ENCODE measurements around the gene SLC25A18.
"Not testable (repeated sequence)": the region's sequence is repeated elsewhere in the genome, so short reads cannot be mapped to it uniquely, and the experiment has no call there.

The SLC25A18 gene

DNA sequence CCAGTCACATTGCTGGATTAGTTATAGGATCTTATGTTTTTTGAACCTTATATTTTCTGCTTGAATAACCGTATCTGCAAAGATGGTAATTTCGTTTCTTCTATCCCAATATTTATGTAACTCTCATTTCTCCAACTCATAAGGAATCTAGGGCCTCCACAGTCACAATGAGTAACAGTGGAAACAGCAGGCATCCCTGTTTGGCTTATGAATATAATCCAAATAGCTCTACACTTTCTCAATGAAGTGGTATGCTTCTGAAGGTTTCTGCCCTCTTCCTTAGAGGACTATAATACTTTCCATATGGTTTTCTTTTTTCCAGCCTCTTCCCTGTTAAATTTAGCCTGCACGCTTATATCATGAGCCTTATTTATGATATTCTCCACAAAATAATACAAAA, 48.8 kb downstream of the SLC25A18 start:
- no peak for DNase-seq

- DNase-seq = no peak
These were observed 50.0 kb downstream of the SLC25A18 start for GRCh38 chr22:17613280-17613679.

- DNase-seq = no peak
These were observed 64.7 kb downstream of the SLC25A18 start for GRCh38 chr22:17627961-17628405.

DNA sequence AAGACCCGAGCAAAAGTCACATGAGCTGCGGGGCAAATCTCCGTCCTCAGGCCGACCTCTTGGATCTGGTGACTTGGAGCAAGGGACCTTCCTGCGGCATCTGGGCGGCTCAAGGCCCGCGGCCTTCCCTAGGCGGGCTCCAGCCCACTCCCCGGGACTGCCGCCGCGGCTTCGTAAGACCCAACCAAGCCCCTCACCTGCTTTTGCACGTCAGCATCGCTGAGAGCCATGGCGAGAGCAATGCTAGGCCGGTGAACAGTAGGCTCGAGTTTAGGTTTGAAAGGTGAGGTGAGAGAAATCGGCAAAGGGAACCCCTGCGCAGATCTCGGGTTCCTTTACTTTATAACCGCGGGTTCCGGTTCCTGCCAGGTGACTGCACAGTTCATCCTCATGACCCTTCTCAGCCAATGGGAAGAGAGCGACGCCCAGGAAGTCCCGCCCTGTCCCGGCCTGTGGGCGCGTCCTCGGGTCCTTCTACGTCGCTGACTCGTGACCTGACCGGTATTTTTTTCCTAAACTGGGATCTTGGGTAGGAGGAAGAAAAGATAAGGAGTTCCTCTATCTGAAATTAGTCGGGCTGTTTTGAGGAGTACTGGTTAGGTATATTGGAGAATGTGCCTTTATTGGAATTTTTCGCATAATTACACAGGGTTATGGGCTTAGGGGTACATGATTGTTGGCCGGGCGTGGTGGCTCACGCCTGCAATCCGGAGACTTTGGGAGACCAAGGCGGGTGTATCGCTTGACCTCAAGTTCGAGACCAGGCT, 65.3 kb downstream of the SLC25A18 start, which contains the start of gene ATP6V1E1:
TSS of gene ATP6V1E1 (minus strand) at position 344 of the 767 bp plus-strand sequence. CDS start at position 230, 114 bp downstream.
- DNase-seq = peak; percentile 95

- DNase-seq = no peak
These were observed 65.8 kb downstream of the SLC25A18 start for GRCh38 chr22:17629173-17629489.

GRCh38 chr22:17629641-17630040, 66.3 kb downstream of the SLC25A18 start:
- no peak for DNase-seq

DNA sequence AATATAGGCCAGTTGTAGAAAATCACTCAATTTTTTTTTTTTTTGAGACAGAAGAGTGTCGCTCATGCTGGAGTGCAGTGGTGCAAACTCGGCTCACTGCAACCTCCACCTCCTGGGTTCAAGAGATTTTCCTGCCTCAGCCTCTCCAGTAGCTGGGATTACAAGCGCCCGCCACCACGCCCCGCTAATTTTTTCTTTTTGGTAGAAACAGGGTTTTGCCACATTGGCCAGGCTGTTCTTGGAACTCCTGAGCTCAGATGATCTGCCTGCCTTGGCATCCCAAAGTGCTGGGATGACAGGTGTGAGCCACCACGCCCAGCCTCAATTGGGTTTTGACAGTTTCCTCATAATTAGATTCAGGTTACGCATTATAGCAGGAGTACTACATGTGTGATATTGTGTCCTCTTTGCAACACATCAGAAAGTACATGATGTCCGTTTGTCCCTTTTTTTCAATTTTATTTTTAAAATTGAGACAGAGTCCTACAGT, 67.8 kb downstream of the SLC25A18 start:
- no peak for DNase-seq

DNA sequence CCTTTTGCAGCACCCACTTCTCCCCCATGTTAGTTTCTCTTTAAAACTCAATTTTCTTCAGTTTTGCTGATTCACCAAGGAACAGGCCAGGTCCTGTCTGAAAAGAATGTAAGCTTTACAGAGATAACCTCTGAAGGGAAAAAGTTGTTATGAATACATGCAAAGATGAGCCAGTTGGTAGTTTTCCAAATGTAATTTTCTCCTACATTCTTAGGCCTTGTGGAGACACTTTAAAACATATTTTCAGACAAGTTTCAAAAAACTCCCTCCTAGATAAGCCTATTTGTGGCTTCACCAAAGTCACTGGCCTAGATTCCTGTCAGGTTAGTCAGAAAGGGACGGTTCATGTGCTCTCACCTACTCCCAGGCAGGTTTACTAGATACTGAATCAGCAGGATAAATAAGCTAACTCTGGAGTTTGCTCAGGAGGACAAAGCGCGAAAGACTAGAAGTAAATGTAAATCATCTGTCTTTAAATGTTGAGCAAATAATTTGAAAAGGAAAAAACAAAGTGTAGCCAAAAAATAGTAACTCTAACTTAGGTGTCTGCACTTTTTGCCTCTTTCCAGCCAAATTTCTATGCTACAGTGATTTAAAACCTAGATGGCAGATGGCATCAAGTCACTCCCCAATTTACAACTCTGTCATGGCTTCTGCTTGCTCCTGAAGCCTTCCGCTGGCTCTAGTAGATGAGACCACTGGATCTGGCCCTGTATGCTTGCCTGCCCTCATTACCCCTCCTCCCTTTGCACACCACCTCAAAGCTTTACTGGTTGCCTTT, 70.1 kb downstream of the SLC25A18 start:
- no peak for DNase-seq

DNA sequence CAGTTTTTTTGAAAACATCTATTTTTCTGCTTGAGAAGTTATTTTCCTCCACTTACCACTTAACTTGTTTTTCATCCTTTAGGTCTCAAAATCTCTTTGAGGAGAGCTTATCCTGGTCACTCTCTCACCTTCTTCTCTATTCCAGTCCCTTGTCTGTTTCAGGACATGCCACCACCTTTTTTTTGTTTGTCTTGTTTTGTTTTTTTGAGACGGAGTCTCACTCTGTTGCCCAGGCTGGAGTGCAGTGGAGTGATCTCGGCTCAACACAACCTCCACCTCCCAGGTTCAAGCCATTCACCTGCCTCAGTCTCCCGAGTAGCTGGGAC, 70.7 kb downstream of the SLC25A18 start:
- DNase-seq = no peak

DNA sequence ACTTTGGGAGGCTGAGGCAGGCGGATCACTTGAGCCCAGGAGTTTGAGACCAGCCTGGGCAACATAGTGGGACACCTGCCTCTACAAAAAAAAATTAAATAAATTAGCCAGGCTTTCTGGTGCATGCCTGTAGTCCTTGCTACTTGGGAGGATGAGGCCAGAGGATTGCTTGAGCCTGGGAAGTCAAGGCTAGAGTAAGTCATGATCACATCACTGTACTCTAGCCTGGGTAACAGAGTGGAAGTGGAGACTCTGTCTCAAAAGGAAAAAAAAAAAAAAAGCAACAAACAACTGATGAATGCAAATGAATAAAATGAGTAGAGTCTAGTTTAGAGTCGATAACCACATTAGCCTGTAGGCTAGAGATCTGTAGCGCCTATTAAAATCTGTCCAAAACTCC, 71.4 kb downstream of the SLC25A18 start:
- DNase-seq = no peak

DNA sequence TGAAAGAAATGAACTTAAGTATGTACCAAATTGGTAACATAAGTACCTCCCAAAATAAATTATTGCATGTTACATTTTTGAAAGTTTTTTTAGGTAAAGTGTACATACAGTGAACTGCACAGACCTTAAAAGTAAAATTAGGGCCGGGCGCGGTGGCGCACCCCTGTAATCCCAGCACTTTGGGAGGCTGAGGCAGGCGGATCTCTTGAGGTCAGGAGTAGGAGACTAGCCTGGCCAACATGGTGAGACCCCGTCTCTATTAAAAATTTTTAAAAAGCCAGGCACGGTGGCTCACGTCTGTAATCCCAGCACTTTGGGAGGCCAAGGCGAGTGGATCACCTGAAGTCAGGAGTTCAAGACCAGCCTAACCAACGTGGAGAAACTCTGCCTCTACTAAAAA, 73.6 kb downstream of the SLC25A18 start:
- not testable (repeated sequence) for DNase-seq

DNA sequence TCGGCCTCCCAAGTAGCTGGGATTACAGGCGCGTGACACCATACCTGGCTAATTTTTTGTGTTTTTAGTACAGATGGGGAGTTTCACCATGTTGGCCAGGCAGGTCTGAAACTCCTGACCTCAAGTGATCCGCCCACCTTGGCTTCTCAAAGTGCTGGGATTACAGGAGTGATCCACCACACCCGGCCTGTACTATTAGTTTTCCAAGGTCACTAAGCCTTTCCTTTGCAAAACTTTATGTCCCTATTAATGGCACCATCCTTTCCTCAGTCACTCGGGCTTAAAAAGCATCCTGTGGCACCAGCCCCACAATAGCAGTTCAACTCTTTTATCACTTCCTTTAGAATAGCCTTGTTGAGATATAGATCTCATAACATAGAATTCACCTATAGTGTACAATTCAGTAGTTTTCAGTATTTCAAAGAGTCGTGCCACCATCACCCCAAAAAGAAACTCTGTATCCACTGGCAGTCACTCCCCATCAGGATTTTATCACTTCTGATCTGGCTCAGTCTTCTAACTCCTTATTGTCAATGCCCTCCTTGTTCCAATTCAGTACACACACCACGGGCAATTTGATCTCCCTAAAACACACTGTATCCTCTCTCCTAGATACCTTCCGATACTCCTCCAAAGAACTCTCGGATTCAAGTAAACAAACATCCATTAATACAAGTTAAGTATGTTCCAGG, 74.3 kb downstream of the SLC25A18 start:
- no peak for DNase-seq

GRCh38 chr22:17638182-17638431, 74.8 kb downstream of the SLC25A18 start:
- no peak for DNase-seq

DNA sequence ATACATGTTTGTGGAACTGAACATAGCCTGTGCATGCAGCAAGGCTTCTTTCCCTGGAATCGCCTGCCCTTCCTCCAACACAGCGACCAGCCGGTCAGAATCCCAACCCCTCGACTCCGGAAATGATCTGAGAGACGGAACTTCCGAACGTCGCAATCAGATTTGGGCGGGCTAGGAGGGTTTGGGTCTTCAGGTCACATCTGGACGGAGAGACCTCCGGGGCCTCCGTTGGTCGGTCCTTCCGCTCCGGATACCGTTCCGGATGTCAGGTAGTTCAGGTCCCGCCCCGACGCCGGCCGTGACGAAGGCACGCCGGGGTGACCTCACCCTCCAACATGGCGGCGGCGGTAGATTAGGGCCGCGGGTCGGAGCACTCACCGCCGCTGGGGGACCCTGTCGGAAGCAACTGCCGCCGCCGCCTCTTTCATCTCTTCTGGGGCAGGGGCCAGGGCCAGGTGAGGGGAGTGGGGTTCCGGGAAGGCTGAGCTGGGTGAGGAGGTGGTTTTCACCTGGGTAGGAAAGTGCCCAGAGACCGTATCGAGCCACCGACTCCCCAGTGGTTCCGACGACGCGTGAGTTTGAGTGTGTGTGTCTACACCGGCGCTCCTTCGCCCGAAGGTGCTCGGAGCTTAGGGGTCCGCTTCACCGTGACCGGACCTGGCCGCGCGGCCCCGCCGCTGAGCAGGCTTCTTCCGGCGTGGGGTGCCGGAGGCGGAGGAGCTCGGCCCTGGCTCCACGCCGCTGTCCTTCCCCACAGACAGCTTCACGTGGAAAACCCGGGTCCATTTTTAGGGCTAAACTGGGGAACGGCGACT, 75.3 kb downstream of the SLC25A18 start, which contains the start of gene BCL2L13:
TSS of gene BCL2L13 (plus strand) at position 326 of the 815 bp plus-strand sequence. CDS start 16,955 bp downstream, outside the sequence.
- DNase-seq = peak; percentile 84

DNA sequence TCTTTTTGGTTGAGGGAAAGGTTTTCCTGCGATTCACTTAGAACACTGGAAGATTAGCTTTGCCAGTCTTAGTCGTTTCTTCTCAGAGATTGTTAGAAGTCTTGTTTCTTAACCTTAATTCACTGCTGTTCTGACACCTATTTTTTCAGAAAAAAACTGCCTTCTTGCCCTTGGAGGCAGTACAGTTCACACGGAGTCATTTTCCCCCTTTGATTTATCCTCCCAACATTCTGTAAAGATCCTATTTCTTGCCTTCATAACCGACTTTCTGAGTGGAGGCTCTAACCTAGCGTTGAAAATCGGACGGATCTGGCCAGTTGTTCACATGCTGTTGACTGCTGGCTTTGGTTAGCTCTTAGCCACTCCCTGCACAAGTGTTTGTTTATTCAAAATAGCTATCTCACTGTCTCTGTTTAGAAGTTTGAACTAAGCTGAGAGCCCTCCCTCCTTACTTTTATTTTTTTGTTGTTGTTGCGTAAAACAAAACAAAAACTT, 76.0 kb downstream of the SLC25A18 start:
- DNase-seq = no peak
